ENCODE measurements around the gene FAM53A.
"Not testable (repeated sequence)": the region's sequence is repeated elsewhere in the genome, so short reads cannot be mapped to it uniquely, and the experiment has no call there.

The FAM53A gene

DNA sequence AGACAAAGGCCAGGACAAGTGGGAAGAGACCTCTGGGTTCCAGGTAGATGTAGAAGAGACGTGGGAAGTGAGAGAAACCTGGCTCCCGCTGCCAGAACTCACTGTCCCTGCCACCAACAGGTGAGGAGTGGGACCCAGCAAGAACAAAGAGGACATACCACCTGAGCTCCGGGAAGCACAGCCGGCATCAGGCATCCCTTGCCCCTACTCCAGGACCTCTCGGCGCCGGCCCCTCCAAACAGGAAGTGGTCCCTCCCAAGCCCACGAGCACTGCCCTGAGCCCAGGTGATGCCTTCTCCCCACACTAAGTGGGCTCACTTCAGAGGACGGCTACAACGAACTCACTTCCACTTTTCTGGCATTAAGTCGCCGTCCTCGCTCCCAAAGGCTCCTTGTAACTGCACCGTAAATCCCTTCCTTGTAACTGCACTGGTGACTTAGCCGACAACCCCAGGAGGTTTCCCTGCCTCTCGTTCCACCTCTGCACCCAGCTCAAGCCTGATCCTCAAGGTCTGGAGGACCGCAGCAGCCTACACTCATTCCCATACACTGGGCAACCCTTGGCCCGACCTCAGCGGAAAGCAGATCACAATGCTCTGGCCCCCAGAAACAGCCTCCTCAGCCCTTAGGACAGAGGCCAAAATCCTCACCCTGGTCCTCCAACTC is 8.8 kb downstream of the FAM53A start:
- in situ Hi-C loops (cut with HindIII; ENCODE audit: low sequenced_read_pairs) = no loop called here
- TF ChIP-seq, protein P1, sequence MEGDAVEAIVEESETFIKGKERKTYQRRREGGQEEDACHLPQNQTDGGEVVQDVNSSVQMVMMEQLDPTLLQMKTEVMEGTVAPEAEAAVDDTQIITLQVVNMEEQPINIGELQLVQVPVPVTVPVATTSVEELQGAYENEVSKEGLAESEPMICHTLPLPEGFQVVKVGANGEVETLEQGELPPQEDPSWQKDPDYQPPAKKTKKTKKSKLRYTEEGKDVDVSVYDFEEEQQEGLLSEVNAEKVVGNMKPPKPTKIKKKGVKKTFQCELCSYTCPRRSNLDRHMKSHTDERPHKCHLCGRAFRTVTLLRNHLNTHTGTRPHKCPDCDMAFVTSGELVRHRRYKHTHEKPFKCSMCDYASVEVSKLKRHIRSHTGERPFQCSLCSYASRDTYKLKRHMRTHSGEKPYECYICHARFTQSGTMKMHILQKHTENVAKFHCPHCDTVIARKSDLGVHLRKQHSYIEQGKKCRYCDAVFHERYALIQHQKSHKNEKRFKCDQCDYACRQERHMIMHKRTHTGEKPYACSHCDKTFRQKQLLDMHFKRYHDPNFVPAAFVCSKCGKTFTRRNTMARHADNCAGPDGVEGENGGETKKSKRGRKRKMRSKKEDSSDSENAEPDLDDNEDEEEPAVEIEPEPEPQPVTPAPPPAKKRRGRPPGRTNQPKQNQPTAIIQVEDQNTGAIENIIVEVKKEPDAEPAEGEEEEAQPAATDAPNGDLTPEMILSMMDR (IDR thresholded peaks at IDR 0.05; ENCODE audit: low read depth, low read length) = no peak
- H3K4me3 ChIP-seq (ENCODE audit: low read depth, low read length) = no peak overlapping the region
- DNase-seq (ENCODE audit: low read depth, low spot score) = no peak

DNA sequence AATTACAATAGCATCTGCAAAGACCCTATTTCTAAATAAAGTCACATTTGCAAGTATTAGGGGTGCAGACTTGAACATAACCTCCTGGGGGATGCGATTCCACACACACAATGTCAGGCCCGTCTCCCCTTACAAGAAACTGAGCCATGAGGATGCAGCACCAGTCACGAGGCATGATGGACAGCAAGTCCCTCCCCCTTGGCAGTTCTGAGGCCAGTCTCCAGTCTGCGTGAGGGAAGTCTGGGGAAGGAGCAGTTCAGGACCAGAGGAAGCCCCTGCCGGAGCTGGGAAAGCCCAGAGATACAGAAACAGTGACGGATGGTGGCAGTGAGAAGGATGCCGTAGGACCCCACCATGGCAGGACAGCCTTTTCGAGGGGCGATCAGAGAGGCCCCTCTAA is 9.4 kb downstream of the FAM53A start:
- DNase-seq (ENCODE audit: low read depth, low spot score) = no peak
- TF ChIP-seq, protein P1 (IDR thresholded peaks at IDR 0.05; ENCODE audit: low read depth, low read length) = no peak
- H3K4me3 ChIP-seq (ENCODE audit: low read depth, low read length) = no peak overlapping the region
- in situ Hi-C loops (cut with HindIII; ENCODE audit: low sequenced_read_pairs) = no loop called here

DNA sequence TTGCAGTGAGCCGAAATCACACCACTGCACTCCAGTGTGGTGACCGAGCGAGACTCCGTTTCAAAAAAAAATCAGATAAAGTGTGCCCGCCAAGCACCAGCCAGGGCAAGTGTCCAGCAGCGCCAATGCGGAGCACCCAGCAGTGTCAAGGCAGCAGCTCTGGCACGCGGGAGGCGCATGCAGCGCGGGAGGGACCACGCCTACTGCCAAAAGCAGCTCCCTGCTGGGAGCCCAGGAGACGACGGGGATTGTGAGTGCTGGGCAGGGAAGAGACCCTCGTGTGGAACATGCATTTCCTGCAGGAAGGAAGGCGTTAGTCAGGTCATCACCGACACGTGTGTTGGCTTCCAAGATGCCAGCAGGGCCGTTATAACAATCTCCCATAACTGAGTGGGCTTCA is 10.4 kb downstream of the FAM53A start:
- in situ Hi-C loops (cut with HindIII; ENCODE audit: low sequenced_read_pairs) = no loop called here
- no peak for DNase-seq (ENCODE audit: low read depth, low spot score)
- TF ChIP-seq, protein P1 (IDR thresholded peaks at IDR 0.05; ENCODE audit: low read depth, low read length) = no peak
- H3K4me3 ChIP-seq (ENCODE audit: low read depth, low read length) = no peak overlapping the region

DNA sequence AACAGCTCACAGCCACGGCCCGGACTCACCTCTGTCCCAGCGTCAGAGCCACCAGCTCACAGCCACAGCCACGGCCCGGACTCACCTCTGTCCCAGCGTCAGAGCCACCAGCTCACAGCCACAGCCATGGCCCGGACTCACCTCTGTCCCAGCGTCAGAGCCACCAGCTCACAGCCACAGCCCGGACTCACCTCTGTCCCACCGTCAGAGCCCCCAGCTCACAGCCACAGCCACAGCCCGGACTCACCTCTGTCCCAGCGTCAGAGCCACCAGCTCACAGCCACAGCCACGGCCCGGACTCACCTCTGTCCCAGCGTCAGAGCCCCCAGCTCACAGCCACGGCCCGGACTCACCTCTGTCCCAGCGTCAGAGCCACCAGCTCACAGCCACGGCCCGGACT is 13.1 kb downstream of the FAM53A start:
- in situ Hi-C loops (cut with HindIII; ENCODE audit: low sequenced_read_pairs); H3K4me3 ChIP-seq (ENCODE audit: low read depth, low read length); DNase-seq (ENCODE audit: low read depth, low spot score): not testable (repeated sequence)

DNA sequence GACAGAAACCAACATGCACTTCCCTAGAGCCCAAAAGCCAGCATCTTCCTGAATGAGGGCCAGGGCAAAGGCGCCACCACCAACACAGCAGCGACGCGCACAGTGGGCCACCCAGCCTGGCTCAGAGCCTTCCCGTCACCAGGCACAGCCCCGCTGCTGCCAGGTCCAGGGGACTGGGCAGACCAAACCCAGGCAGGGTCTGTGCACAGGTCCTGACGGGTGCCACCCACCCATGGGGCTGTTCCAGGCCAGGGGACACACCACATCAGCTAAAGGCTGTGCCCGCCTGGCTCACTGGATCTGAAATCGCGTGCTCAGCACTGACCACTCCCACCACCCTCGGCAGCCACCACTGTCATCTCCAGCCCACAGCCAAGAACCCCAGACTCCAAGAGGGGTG is 13.8 kb downstream of the FAM53A start:
- in situ Hi-C loops (cut with HindIII; ENCODE audit: low sequenced_read_pairs) = no loop called here
- no peak overlapping the region for H3K4me3 ChIP-seq (ENCODE audit: low read depth, low read length)
- TF ChIP-seq, protein P1 (IDR thresholded peaks at IDR 0.05; ENCODE audit: low read depth, low read length) = no peak
- no peak for DNase-seq (ENCODE audit: low read depth, low spot score)

DNA sequence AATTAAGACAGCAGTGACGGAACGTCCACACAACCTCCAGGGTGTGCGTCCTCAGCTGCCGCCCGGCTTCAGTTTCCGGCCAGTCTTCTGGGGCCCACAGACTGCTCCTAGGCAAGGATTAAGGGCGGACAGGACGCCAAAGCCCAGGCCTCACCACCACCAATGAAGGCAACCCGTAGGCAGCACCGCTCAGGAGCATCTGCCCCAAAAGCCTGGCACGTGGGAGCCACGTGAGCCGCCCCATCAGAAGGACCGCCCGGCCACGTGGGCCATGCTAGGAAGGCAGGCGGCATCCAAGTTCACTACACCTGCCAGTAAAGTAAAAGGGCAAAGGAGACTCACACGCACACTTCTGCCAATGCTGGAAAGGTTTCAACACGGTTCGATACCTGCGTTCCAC is 14.3 kb downstream of the FAM53A start:
- no peak overlapping the region for H3K4me3 ChIP-seq (ENCODE audit: low read depth, low read length)
- in situ Hi-C loops (cut with HindIII; ENCODE audit: low sequenced_read_pairs) = no loop called here
- TF ChIP-seq, protein P1 (IDR thresholded peaks at IDR 0.05; ENCODE audit: low read depth, low read length) = no peak
- no peak for DNase-seq (ENCODE audit: low read depth, low spot score)

DNA sequence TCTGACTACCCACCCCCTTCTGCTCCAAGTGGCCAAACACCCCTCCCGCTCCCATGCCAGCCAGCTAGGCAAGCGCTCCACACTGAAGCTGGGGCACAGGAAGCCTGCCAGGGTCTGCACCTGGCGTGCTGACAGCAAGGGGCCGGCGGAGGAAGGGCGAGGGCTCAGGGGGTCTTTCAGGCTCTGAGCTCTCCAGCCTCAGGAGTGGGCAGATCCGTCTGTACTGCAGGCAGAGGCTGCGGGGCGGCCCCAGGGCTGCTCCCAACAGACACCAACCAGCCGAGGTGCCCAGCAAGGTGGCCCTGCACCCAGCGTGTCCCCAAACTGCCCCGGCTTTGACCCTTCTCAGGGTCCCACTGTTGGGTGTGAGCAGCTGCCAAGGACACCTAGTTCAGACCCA is 14.8 kb downstream of the FAM53A start:
- TF ChIP-seq, protein P1 (IDR thresholded peaks at IDR 0.05; ENCODE audit: low read depth, low read length) = no peak
- in situ Hi-C loops (cut with HindIII; ENCODE audit: low sequenced_read_pairs) = no loop called here
- no peak overlapping the region for H3K4me3 ChIP-seq (ENCODE audit: low read depth, low read length)
- DNase-seq (ENCODE audit: low read depth, low spot score) = no peak
